Neural cell (in vitro differentiated cells): Measurements from ENCODE around the gene CNTN6. TPM values are rescaled to one million over a fixed set of nuclear protein-coding genes. Genes with fewer than 3 reads are reported as not detected.

Experiments
- H2AFZ ChIP-seq: fragments of 200-600, 300-800 bp; sonication (generic), shearing (Covaris generic); 2 replicates; pipeline ENCODE4 v1.6.0; 2014; ENCODE audit warnings: low read depth, mild to moderate bottlenecking, antibody characterized with exemption, low read length, moderate library complexity
- H3F3A ChIP-seq: fragments of 200-600 bp; shearing (Covaris generic); 2 replicates; pipeline ENCODE4 v1.6.1; 2016; ENCODE audit warnings: mild to moderate bottlenecking, moderate library complexity, mixed read lengths, antibody characterized with exemption, low read length; ENCODE audit not compliant: insufficient read depth, poor library complexity, severe bottlenecking
- H3K27ac ChIP-seq: fragments of 200-600, 300-800 bp; sonication (generic), shearing (Covaris generic); 2 replicates; pipeline ENCODE4 v1.5.1; 2014; ENCODE audit warnings: mild to moderate bottlenecking, low read length, moderate library complexity
- H3K27me3 ChIP-seq: fragments of 300-800, 200-600 bp; sonication (generic), shearing (Covaris generic); 2 replicates; pipeline ENCODE4 v1.6.0; 2014; ENCODE audit warnings: mild to moderate bottlenecking, low read depth, low read length, moderate library complexity; ENCODE audit not compliant: insufficient read depth
- H3K36me3 ChIP-seq: fragments of 300-800, 200-600 bp; sonication (generic), shearing (Covaris generic); 2 replicates; pipeline ENCODE4 v1.5.1; 2014; ENCODE audit warnings: mild to moderate bottlenecking, antibody characterized with exemption, low read length, moderate library complexity; ENCODE audit not compliant: insufficient read depth
- H3K4me2 ChIP-seq: fragments of 300-800, 200-600 bp; sonication (generic), shearing (Covaris generic); 2 replicates; pipeline ENCODE4 v1.6.0; 2014; ENCODE audit warnings: mild to moderate bottlenecking, low read length
- H3K4me3 ChIP-seq: fragments of 300-800, 200-600 bp; sonication (generic), shearing (Covaris generic); 2 replicates; pipeline ENCODE4 v1.5.1; 2014; ENCODE audit warnings: mild to moderate bottlenecking, low read length, moderate library complexity
- H3K79me2 ChIP-seq: fragments of 200-600 bp; shearing (Covaris generic); replicated peaks from 2 replicates; pipeline ENCODE4 v1.6.0; 2014; ENCODE audit warnings: mild to moderate bottlenecking, low read length, moderate library complexity; ENCODE audit not compliant: insufficient read depth
- H3K9ac ChIP-seq: fragments of 300-800, 200-600 bp; sonication (generic), shearing (Covaris generic); 2 replicates; pipeline ENCODE4 v1.6.1; 2016; ENCODE audit warnings: mild to moderate bottlenecking, low read length, mixed read lengths
- H3K9me2 ChIP-seq: fragments of 200-600 bp; shearing (Covaris generic); 2 replicates; pipeline ENCODE4 v1.6.1; 2016; ENCODE audit warnings: mild to moderate bottlenecking, low read length, mixed read lengths; ENCODE audit not compliant: insufficient read depth
- H3K9me3 ChIP-seq: fragments of 200-600, 300-800 bp; sonication (generic), shearing (Covaris generic); 2 replicates; pipeline ENCODE4 v1.6.1; 2016; ENCODE audit warnings: mild to moderate bottlenecking, mixed run types, low read length, moderate library complexity, mixed read lengths
- H4K20me1 ChIP-seq: fragments of 200-600 bp; shearing (Covaris generic); 2 replicates; pipeline ENCODE4 v1.6.1; 2016; ENCODE audit warnings: mild to moderate bottlenecking, mixed run types; ENCODE audit not compliant: insufficient read depth
- CTCF ChIP-seq: fragments of 450-650 bp; IDR thresholded peaks from 2 replicates; pipeline ENCODE4 v1.5.1; 2014; ENCODE audit warnings: antibody characterized with exemption, mild to moderate bottlenecking, moderate library complexity; ENCODE audit not compliant: poor library complexity, severe bottlenecking
- EP300 ChIP-seq: fragments of 450-650 bp; conservative IDR thresholded peaks from 2 replicates; pipeline ENCODE4 v1.6.1; 2014; ENCODE audit warnings: antibody characterized with exemption, mild to moderate bottlenecking, moderate library complexity; ENCODE audit not compliant: poor library complexity, severe bottlenecking
- EZH2 ChIP-seq: fragments of 200-600, 300-800 bp; shearing (Covaris generic), sonication (generic); IDR thresholded peaks from 2 replicates; pipeline ENCODE4 v1.6.1; 2014; ENCODE audit warnings: antibody characterized with exemption, low read length, borderline replicate concordance, mild to moderate bottlenecking; ENCODE audit not compliant: insufficient read depth, poor library complexity, severe bottlenecking
- MXI1 ChIP-seq: fragments of 450-650 bp; conservative IDR thresholded peaks from 2 replicates; pipeline ENCODE4 v1.6.1; 2014; ENCODE audit warnings: antibody characterized with exemption, mild to moderate bottlenecking; ENCODE audit not compliant: poor library complexity, severe bottlenecking
- POLR2AphosphoS5 ChIP-seq: IDR thresholded peaks from 2 replicates; pipeline ENCODE4 v1.6.1; 2012
- RAD21 ChIP-seq: fragments of 450-650 bp; conservative IDR thresholded peaks from 2 replicates; pipeline ENCODE4 v1.6.1; 2014; ENCODE audit warnings: antibody characterized with exemption, mild to moderate bottlenecking, moderate library complexity
- SMC3 ChIP-seq: fragments of 450-650 bp; conservative IDR thresholded peaks from 2 replicates; pipeline ENCODE4 v1.6.1; 2014; ENCODE audit warnings: antibody characterized with exemption, mild to moderate bottlenecking, moderate library complexity; ENCODE audit not compliant: poor library complexity
- TAF1 ChIP-seq: IDR thresholded peaks from 2 replicates; pipeline ENCODE4 v1.6.1; 2012; ENCODE audit warnings: low read depth
- polyA plus RNA-seq: library from polyadenylated mRNA; depleted of rRNA; stranded (reverse); fragments of >200 nt; gene quantifications from 2 replicates; pipeline ENCODE4 v1.2.3, GENCODE V29; 2014
- TF ChIP-seq, protein P1 (sequence below): IDR thresholded peaks from 2 replicates; pipeline ENCODE4 v1.6.1; 2012; ENCODE audit warnings: borderline replicate concordance

Gene CNTN6
- polyA plus RNA-seq, 1 donor from 2014 or later: 1.8 TPM

DNA sequence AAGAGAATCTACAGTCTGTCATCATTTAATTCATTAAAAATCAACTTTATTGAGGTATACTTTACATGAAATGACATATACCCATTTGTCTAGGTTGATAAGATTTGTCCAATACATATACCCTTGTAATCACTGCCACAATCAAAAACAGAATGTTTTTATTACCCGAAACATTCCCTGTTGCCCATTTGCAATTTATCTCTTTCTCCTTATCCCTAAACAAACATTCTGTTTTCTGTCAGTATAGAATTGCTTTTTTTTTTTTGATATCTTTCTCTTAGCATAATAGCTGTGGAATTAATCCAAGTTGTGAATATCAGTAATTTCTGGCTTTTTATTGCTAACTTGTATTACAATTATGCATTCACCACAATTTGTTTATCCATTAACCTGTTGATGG is 4.3 kb upstream of the CNTN6 start:
- no peak overlapping the region for H2AFZ ChIP-seq
- TF ChIP-seq, protein P1, sequence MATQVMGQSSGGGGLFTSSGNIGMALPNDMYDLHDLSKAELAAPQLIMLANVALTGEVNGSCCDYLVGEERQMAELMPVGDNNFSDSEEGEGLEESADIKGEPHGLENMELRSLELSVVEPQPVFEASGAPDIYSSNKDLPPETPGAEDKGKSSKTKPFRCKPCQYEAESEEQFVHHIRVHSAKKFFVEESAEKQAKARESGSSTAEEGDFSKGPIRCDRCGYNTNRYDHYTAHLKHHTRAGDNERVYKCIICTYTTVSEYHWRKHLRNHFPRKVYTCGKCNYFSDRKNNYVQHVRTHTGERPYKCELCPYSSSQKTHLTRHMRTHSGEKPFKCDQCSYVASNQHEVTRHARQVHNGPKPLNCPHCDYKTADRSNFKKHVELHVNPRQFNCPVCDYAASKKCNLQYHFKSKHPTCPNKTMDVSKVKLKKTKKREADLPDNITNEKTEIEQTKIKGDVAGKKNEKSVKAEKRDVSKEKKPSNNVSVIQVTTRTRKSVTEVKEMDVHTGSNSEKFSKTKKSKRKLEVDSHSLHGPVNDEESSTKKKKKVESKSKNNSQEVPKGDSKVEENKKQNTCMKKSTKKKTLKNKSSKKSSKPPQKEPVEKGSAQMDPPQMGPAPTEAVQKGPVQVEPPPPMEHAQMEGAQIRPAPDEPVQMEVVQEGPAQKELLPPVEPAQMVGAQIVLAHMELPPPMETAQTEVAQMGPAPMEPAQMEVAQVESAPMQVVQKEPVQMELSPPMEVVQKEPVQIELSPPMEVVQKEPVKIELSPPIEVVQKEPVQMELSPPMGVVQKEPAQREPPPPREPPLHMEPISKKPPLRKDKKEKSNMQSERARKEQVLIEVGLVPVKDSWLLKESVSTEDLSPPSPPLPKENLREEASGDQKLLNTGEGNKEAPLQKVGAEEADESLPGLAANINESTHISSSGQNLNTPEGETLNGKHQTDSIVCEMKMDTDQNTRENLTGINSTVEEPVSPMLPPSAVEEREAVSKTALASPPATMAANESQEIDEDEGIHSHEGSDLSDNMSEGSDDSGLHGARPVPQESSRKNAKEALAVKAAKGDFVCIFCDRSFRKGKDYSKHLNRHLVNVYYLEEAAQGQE: no peak
- TF ChIP-seq TAF1: no peak
- no peak for TF ChIP-seq POLR2AphosphoS5
- no peak for TF ChIP-seq MXI1
- TF ChIP-seq EP300: no peak
- TF ChIP-seq RAD21: no peak
- TF ChIP-seq SMC3: no peak
- no peak for TF ChIP-seq CTCF
- no peak for TF ChIP-seq EZH2
- H3F3A ChIP-seq: peaks cover 3% of the 10 kb centered on the region
- H3K27me3 ChIP-seq: no peaks in the 10 kb centered on the region
- no peaks in the 10 kb centered on the region for H3K9me2 ChIP-seq
- H3K4me3 ChIP-seq: no peak overlapping the region
- H3K4me2 ChIP-seq: no peak overlapping the region
- no peaks in the 10 kb centered on the region for H3K36me3 ChIP-seq
- no peak overlapping the region for H3K27ac ChIP-seq
- H3K9ac ChIP-seq: no peak overlapping the region
- H3K9me3 ChIP-seq: no peaks in the 10 kb centered on the region
- H4K20me1 ChIP-seq: no peaks in the 10 kb centered on the region
- H3K79me2 ChIP-seq: no peaks in the 10 kb centered on the region

DNA sequence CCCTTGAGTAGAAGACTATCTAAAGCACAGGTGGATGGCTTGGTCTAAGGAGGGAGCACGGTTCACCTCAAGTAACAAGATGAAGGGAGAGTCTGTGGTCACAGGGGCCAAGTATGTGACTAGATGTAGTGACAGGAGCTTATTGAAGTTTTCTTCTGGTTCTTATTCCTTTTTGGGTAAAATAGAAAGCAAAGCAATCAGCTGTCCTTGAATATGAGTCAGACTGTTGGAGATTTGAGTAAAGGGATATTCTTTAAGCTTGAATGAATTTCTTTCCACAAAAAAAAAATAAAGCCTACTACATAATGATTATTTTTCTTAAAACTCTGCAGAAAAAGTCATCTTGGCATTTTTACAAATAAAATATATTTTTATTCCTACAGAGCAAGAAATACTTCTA is 1.5 kb upstream of the CNTN6 start:
- TF ChIP-seq RAD21 (no peak), POLR2AphosphoS5 (no peak), SMC3 (no peak), TAF1 (no peak), CTCF (no peak)
- no peaks in the 10 kb centered on the region for H3K27me3 ChIP-seq
- H3F3A ChIP-seq: peaks cover 3% of the 10 kb centered on the region
- no peak overlapping the region for H3K9ac ChIP-seq
- no peaks in the 10 kb centered on the region for H3K79me2 ChIP-seq
- no peaks in the 10 kb centered on the region for H3K9me2 ChIP-seq
- no peak overlapping the region for H3K4me2 ChIP-seq
- no peaks in the 10 kb centered on the region for H3K36me3 ChIP-seq
- H4K20me1 ChIP-seq: no peaks in the 10 kb centered on the region
- H3K9me3 ChIP-seq: no peaks in the 10 kb centered on the region
- H3K4me3 ChIP-seq: no peak overlapping the region
- no peak overlapping the region for H2AFZ ChIP-seq
- no peak overlapping the region for H3K27ac ChIP-seq
